Fibroblast of lung (primary cell): ENCODE measurements around the gene PTTG2. TPM values are rescaled to one million over a fixed set of nuclear protein-coding genes. Genes with fewer than 3 reads are reported as not detected.

ENCODE experiments used
- DNase-seq, 2 donors: peaks; one replicate each; pipeline versions ENCODE4 v3.0.0 to v3.0.0-alpha.2; 2010; ENCODE audit warnings: low read depth in 2 of 2
- H2AFZ ChIP-seq: 2 replicates; pipeline ENCODE4 v1.5.1; 2012; ENCODE audit warnings: low read length, control low read depth, inconsistent platforms
- H3K27ac ChIP-seq: 2 replicates; pipeline ENCODE4 v1.5.1; 2011; ENCODE audit warnings: low read length, control low read depth; ENCODE audit not compliant: insufficient read depth
- H3K27me3 ChIP-seq: 2 replicates; pipeline ENCODE4 v1.5.1; 2011; ENCODE audit warnings: mild to moderate bottlenecking, low read length; ENCODE audit not compliant: control insufficient read depth, insufficient read depth
- H3K36me3 ChIP-seq: 2 replicates; pipeline ENCODE4 v1.5.1; 2011; ENCODE audit warnings: low read length; ENCODE audit not compliant: control insufficient read depth, insufficient read depth
- H3K4me1 ChIP-seq: 2 replicates; pipeline ENCODE4 v1.5.1; 2011; ENCODE audit warnings: low read length; ENCODE audit not compliant: control insufficient read depth, insufficient read depth; ENCODE audit errors: extremely low read depth
- H3K4me2 ChIP-seq: 2 replicates; pipeline ENCODE4 v1.5.1; 2011; ENCODE audit warnings: low read length, control low read depth; ENCODE audit not compliant: insufficient read depth; ENCODE audit errors: extremely low read depth
- H3K4me3 ChIP-seq, 4 experiments: fragments of 200-600 bp in 1 of 4; sonication (generic) in 1 of 4; replicated peaks in 1 of 4; 2 replicates each; pipeline ENCODE4 v1.5.1; 2011 to 2016; ENCODE audit warnings: low read length in 4 of 4, low read depth in 3 of 4, mild to moderate bottlenecking in 3 of 4, control low read depth in 2 of 4, inconsistent platforms in 1 of 4, mixed read lengths in 1 of 4; ENCODE audit not compliant: insufficient read depth in 1 of 4; ENCODE audit errors: control extremely low read depth in 1 of 4
- H3K79me2 ChIP-seq: 2 replicates; pipeline ENCODE4 v1.5.1; 2012; ENCODE audit warnings: mild to moderate bottlenecking, low read length, inconsistent platforms; ENCODE audit not compliant: control insufficient read depth, insufficient read depth
- H3K9ac ChIP-seq: 2 replicates; pipeline ENCODE4 v1.5.1; 2011; ENCODE audit warnings: mild to moderate bottlenecking, low read length, control low read depth; ENCODE audit not compliant: insufficient read depth
- H3K9me3 ChIP-seq: 2 replicates; pipeline ENCODE4 v1.5.1; 2012; ENCODE audit warnings: low read depth, low read length; ENCODE audit not compliant: control insufficient read depth, insufficient read depth
- H4K20me1 ChIP-seq: 2 replicates; pipeline ENCODE4 v1.5.1; 2011; ENCODE audit warnings: low read length; ENCODE audit not compliant: control insufficient read depth, insufficient read depth; ENCODE audit errors: extremely low read depth
- CTCF ChIP-seq, 2 donors: IDR thresholded peaks in 1 of 2; conservative IDR thresholded peaks in 1 of 2; 1 replicate in 1 of 2; 2 replicates in 1 of 2; pipeline ENCODE4 v1.5.1; 2011 to 2012; ENCODE audit warnings: low read length in 2 of 2, control low read depth in 1 of 2, inconsistent platforms in 1 of 2, low read depth in 1 of 2, mild to moderate bottlenecking in 1 of 2
- EZH2 ChIP-seq: IDR thresholded peaks from 2 replicates; pipeline ENCODE4 v1.5.1; 2012; ENCODE audit warnings: low read length, control low read depth, mild to moderate bottlenecking; ENCODE audit errors: missing control alignments
- polyA plus RNA-seq, 2 donors: library from polyadenylated mRNA; depleted of rRNA in 1 of 2; stranded (reverse) in 1 of 2; unstranded in 1 of 2; fragments of >200 nt; gene quantifications; 2 replicates each; pipeline ENCODE4 v1.2.1, GENCODE V29; 2011 to 2012; ENCODE audit warnings: missing spikeins in 1 of 2
- total RNA-seq: library from RNA; depleted of rRNA; stranded (reverse); fragments of >200 nt; gene quantifications from 2 replicates; pipeline ENCODE4 v1.2.1, GENCODE V29; 2014

The PTTG2 gene
- total and polyA plus RNA-seq, 2 donors (not counting 1 experiment from before 2014, with no cell fraction given): not detected

- no peaks in the 10 kb centered on the region for H3K9me3 ChIP-seq
- H3K4me1 ChIP-seq: no peaks in the 10 kb centered on the region
- H3K36me3 ChIP-seq: no peaks in the 10 kb centered on the region
- no peak overlapping the region for H3K27ac ChIP-seq
- H3K9ac ChIP-seq: no peak overlapping the region
- TF ChIP-seq CTCF (conservative IDR thresholded peaks at IDR 0.05 in 1 of 2, IDR thresholded peaks at IDR 0.05 in 1 of 2; ENCODE audit: low read depth in 1 of 2, low read length in 2 of 2) (no peak), EZH2 (no peak)
- no peaks in the 10 kb centered on the region for H3K27me3 ChIP-seq
- no peak overlapping the region for H3K4me3 ChIP-seq
- H3K4me2 ChIP-seq: no peak overlapping the region
- no peaks in the 10 kb centered on the region for H4K20me1 ChIP-seq
- no peak overlapping the region for H2AFZ ChIP-seq
- H3K79me2 ChIP-seq: peaks cover 4% of the 10 kb centered on the region
- no peak for DNase-seq
Observed at GRCh38 chr4:37989398-37990260, 29.4 kb downstream of the PTTG2 start.

GRCh38 chr4:37990731-37991245 lies 30.6 kb downstream of the PTTG2 start:
- Histone ChIP-seq H3K4me3 (no peak overlapping the region), H4K20me1 (no peaks in the 10 kb centered on the region), H3K27ac (no peak overlapping the region)

More at GRCh38 chr4:37990731-37991245, 30.6 kb downstream of the PTTG2 start:
- no peaks in the 10 kb centered on the region for H3K4me1 ChIP-seq
- no peaks in the 10 kb centered on the region for H3K9me3 ChIP-seq
- no peaks in the 10 kb centered on the region for H3K27me3 ChIP-seq
- no peak for TF ChIP-seq EZH2
- no peak for TF ChIP-seq CTCF (conservative IDR thresholded peaks at IDR 0.05 in 1 of 2, IDR thresholded peaks at IDR 0.05 in 1 of 2; ENCODE audit: low read depth in 1 of 2, low read length in 2 of 2)
- H3K9ac ChIP-seq: no peak overlapping the region
- H2AFZ ChIP-seq: no peak overlapping the region
- no peak for DNase-seq
- peaks cover 4% of the 10 kb centered on the region for H3K79me2 ChIP-seq
- no peak overlapping the region for H3K4me2 ChIP-seq
- no peaks in the 10 kb centered on the region for H3K36me3 ChIP-seq
